ENCODE measurements around the gene ADAMTS8.

GRCh38 chr11:130390071-130390758 lies 38.2 kb downstream of the ADAMTS8 start:
- TF ChIP-seq CTCF (conservative IDR thresholded peaks at IDR 0.05 in 1 of 2, IDR thresholded peaks at IDR 0.05 in 1 of 2; ENCODE audit: low read depth in 1 of 2, low read length in 2 of 2) (peak; percentile 65 to 68), EZH2 (IDR thresholded peaks at IDR 0.05; ENCODE audit: low read length, missing control alignments) (no peak)
